ENCODE measurements around the gene MCTP2.

GRCh38 chr15:94421706-94422105, 190.3 kb downstream of the MCTP2 start:
- TF ChIP-seq POLR2AphosphoS5 (IDR thresholded peaks at IDR 0.05; ENCODE audit: low read depth, low read length): no peak
- no peak for TF ChIP-seq CTCF (IDR thresholded peaks at IDR 0.05; ENCODE audit: control extremely low read depth in 1 of 3, insufficient read depth in 1 of 3, low read depth in 1 of 3, low read length in 3 of 3)
- TF ChIP-seq POLR2A (IDR thresholded peaks at IDR 0.05; ENCODE audit: control extremely low read depth in 1 of 2, low read depth in 2 of 2, low read length in 2 of 2): no peak
- no peak for TF ChIP-seq ASH2L (IDR thresholded peaks at IDR 0.05; ENCODE audit: low read length)
- TF ChIP-seq SIN3A (conservative IDR thresholded peaks at IDR 0.05 in 1 of 2, IDR thresholded peaks at IDR 0.05 in 1 of 2; ENCODE audit: low read depth in 1 of 2, low read length in 2 of 2): no peak
- TF ChIP-seq ATF2 (IDR thresholded peaks at IDR 0.05; ENCODE audit: low read length): no peak
- TF ChIP-seq EZH2 (IDR thresholded peaks at IDR 0.05; ENCODE audit: low read depth, low read length, severe bottlenecking): no peak
- no peak for TF ChIP-seq EP300 (IDR thresholded peaks at IDR 0.05; ENCODE audit: borderline replicate concordance in 1 of 2, low read depth in 2 of 2, low read length in 2 of 2)
- TF ChIP-seq CEBPB (IDR thresholded peaks at IDR 0.05; ENCODE audit: low read depth, low read length): no peak
- TF ChIP-seq RBBP5 (IDR thresholded peaks at IDR 0.05; ENCODE audit: borderline replicate concordance, low read depth, low read length): no peak
- TF ChIP-seq TBP (IDR thresholded peaks at IDR 0.05; ENCODE audit: low read depth, low read length): no peak
